H1 (cell line): ENCODE results near the gene MYL6B. TPM values are rescaled to one million over a fixed set of nuclear protein-coding genes. Genes with fewer than 3 reads are reported as not detected.

Source experiments
- CHD7 ChIP-seq: fragments of 300-600 bp; sonication (generic); IDR thresholded peaks from 2 replicates; pipeline ENCODE4 v1.7.1; 2012; ENCODE audit warnings: low read length, moderate library complexity, mild to moderate bottlenecking, inconsistent platforms; ENCODE audit not compliant: insufficient replicate concordance
- CTCF ChIP-seq, 3 experiments: IDR thresholded peaks; 1 replicate in 2 of 3; 2 replicates in 1 of 3; pipeline versions ENCODE4 v1.5.1 to v1.6.1; 2011; ENCODE audit warnings: low read length in 3 of 3, mild to moderate bottlenecking in 3 of 3, inconsistent platforms in 2 of 3, low read depth in 1 of 3, moderate library complexity in 1 of 3; ENCODE audit not compliant: insufficient read depth in 1 of 3; ENCODE audit errors: control extremely low read depth in 1 of 3
- EP300 ChIP-seq, 2 experiments: IDR thresholded peaks; 1 replicate in 1 of 2; 2 replicates in 1 of 2; pipeline ENCODE4 v1.6.1; 2011 to 2012; ENCODE audit warnings: low read depth in 2 of 2, low read length in 2 of 2, mild to moderate bottlenecking in 2 of 2, borderline replicate concordance in 1 of 2, inconsistent platforms in 1 of 2, moderate library complexity in 1 of 2
- POLR2A ChIP-seq, 2 experiments: IDR thresholded peaks; 1 replicate in 1 of 2; 2 replicates in 1 of 2; pipeline ENCODE4 v1.6.1; 2011; ENCODE audit warnings: low read depth in 2 of 2, low read length in 2 of 2, mild to moderate bottlenecking in 2 of 2; ENCODE audit errors: control extremely low read depth in 1 of 2
- SRF ChIP-seq: IDR thresholded peaks from 2 replicates; pipeline ENCODE4 v1.6.1; 2011; ENCODE audit warnings: mild to moderate bottlenecking, low read depth, low read length, moderate library complexity
- polyA plus RNA-seq, 7 experiments: library from polyadenylated mRNA; depleted of rRNA in 3 of 7; stranded (reverse) in 5 of 7; unstranded in 2 of 7; fragments of >200 nt in 5 of 7; fragments of 200-250 nt in 2 of 7; gene quantifications; 1 replicate in 5 of 7; 2 replicates in 1 of 7; 4 replicates in 1 of 7; pipeline versions ENCODE4 v1.2.1 to v1.2.3, GENCODE V29; 2011 to 2013; ENCODE audit warnings: missing spikeins in 2 of 7, mixed read lengths in 2 of 7
- total RNA-seq: library from RNA; stranded (reverse); fragmentation: NEBNext Ultra II Directional; extraction: Animal tissue kit (Norgen Biotek cat#: 25700); gene quantifications from 2 replicates; pipeline ENCODE4 v1.2.1, GENCODE V29; 2021

MYL6B gene
- total and polyA plus RNA-seq, 2 of the 8 experiments (the other 6 are each of a cell fraction or from before 2014, with no cell fraction given): 163 to 202 TPM

DNA sequence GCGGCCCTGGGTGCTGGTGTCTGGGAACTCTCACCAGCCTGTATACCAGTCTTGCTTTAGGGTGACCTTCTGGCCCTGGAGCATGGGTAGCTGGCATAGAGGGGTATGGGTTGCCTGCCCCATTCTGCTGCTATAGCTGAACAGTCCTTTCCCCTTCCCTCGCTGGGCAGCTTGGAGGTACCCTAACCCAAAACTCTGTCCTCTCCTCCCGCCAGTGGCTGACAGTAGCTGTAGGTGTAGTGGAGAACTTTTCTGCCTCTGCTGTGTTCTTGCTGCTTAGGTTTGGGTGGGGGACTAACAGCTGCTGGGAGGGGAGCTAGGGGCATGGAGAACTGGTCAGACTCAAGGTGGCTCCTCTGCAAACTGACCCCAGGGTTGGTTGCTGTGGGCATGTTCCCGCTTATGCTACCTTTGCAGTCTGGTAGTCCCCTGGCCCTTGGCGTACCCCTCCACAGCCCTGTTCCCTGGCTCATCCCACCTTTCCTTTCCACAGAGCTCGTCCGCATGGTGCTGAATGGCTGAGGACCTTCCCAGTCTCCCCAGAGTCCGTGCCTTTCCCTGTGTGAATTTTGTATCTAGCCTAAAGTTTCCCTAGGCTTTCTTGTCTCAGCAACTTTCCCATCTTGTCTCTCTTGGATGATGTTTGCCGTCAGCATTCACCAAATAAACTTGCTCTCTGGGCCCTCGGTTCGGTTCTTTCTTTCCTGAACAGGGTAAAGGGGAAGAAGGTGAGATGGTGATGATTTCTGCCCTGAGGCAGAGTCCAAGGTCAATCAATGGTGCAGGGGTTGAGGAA, 8.7 kb downstream of the MYL6B start (continued):
- TF ChIP-seq CHD7 (peak; percentile 1), EP300 (IDR thresholded peaks at IDR 0.05; ENCODE audit: borderline replicate concordance in 1 of 2, low read depth in 2 of 2, low read length in 2 of 2) (no peak), POLR2A (IDR thresholded peaks at IDR 0.05; ENCODE audit: control extremely low read depth in 1 of 2, low read depth in 2 of 2, low read length in 2 of 2) (peak; percentile 36 to 81), CTCF (IDR thresholded peaks at IDR 0.05; ENCODE audit: control extremely low read depth in 1 of 3, insufficient read depth in 1 of 3, low read depth in 1 of 3, low read length in 3 of 3) (no peak), SRF (no peak)
